Suprapubic skin (tissue), 4 donors: ENCODE data around the gene RAB24.
A peak's percentile ranks its signal among the peaks of the same experiment; 100 is the strongest.

Experiments used
- EP300 ChIP-seq: sonication (generic); formaldehyde crosslinking; IDR thresholded peaks from one replicate; pipeline ENCODE4 v1.6.1; 2017; ENCODE audit warnings: antibody characterized with exemption
- POLR2AphosphoS5 ChIP-seq, 3 donors: sonication (generic); formaldehyde crosslinking; IDR thresholded peaks; one replicate each; pipeline ENCODE4 v1.6.1; 2017; ENCODE audit warnings: antibody characterized with exemption in 3 of 3
- TF ChIP-seq, protein P1 (sequence below), 2 donors: fragments of 200-600 bp in 1 of 2; fragments of 450-650 bp in 1 of 2; sonication (generic) in 1 of 2; IDR thresholded peaks; one replicate each; pipeline ENCODE4 v1.5.1; 2016 to 2019; ENCODE audit warnings: antibody characterized with exemption in 2 of 2, mild to moderate bottlenecking in 1 of 2, moderate library complexity in 1 of 2

DNA sequence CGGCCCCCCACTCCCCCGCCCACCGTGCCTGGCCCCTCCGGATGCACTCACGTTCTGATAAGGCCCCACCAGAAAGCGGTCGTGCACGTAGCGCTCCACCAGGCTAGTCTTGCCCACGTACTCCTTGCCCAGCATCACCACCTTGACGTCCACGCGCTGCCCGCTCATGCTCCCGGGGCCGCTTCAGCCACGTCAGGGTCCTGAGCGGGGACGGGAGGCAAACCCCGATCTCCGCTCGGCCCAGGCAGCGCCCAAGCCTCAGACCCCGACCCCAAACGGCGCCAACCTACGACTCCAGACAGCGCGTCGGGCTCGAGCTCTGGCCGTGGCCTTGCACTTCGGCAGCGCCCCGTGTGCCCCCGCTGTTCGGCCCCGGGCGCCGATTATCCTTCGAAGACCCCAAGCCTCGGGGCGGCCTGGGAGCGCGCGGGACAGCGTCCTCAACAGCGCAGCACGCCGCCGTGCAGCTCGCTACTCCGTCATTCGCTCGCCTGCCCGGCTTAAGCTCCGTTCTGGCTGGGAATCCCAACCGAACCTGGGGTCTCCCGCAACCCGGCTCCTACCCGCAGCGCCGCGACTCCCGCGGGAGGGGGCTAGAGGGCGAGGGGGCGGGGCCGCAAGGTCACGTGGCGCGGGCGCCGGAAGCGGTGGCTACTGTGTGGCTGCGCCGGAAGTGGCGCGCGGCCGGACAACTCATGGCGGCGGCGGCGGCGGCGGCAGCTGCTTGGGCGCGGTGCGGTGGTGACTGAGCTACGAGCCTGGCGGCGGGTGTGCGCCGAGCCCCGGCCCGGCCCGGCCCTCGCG lies at the start of gene RAB24, which contains the start of gene PRELID1:
- TF ChIP-seq, protein P1, sequence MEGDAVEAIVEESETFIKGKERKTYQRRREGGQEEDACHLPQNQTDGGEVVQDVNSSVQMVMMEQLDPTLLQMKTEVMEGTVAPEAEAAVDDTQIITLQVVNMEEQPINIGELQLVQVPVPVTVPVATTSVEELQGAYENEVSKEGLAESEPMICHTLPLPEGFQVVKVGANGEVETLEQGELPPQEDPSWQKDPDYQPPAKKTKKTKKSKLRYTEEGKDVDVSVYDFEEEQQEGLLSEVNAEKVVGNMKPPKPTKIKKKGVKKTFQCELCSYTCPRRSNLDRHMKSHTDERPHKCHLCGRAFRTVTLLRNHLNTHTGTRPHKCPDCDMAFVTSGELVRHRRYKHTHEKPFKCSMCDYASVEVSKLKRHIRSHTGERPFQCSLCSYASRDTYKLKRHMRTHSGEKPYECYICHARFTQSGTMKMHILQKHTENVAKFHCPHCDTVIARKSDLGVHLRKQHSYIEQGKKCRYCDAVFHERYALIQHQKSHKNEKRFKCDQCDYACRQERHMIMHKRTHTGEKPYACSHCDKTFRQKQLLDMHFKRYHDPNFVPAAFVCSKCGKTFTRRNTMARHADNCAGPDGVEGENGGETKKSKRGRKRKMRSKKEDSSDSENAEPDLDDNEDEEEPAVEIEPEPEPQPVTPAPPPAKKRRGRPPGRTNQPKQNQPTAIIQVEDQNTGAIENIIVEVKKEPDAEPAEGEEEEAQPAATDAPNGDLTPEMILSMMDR (IDR thresholded peaks at IDR 0.05) = peak in 1 of 2 donors; percentile 30
- TF ChIP-seq POLR2AphosphoS5 (IDR thresholded peaks at IDR 0.05) (peak in 1 of 3 donors; percentile 80), EP300 (no peak)
